DND-41 (cell line): ENCODE measurements around the gene RPL11.

ENCODE experiments used
- ATAC-seq: fragments of 200-7000 bp; cut with Tn5 transposase; 3 replicates; pipeline ENCODE4 v1.9.1; 2021; ENCODE audit warnings: low read depth; ENCODE audit not compliant: insufficient read depth
- DNase-seq: peaks from one replicate; pipeline ENCODE4 v3.0.0-alpha.2; 2020
- H2AFZ ChIP-seq: 2 replicates; pipeline ENCODE4 v1.6.0; 2012; ENCODE audit warnings: low read depth, low read length
- H3K27ac ChIP-seq: 2 replicates; pipeline ENCODE4 v1.5.1; 2012; ENCODE audit warnings: low read length, inconsistent platforms
- H3K27me3 ChIP-seq: fragments of 200-600 bp; sonication (generic); 2 replicates; pipeline ENCODE4 v1.6.0; 2012; ENCODE audit warnings: low read length, mild to moderate bottlenecking, inconsistent platforms; ENCODE audit not compliant: insufficient read depth, poor library complexity
- H3K36me3 ChIP-seq: 2 replicates; pipeline ENCODE4 v1.5.1; 2012; ENCODE audit warnings: low read length, inconsistent platforms; ENCODE audit not compliant: insufficient read depth
- H3K4me1 ChIP-seq: 2 replicates; pipeline ENCODE4 v1.5.1; 2012; ENCODE audit warnings: mild to moderate bottlenecking, low read length; ENCODE audit not compliant: insufficient read depth
- H3K4me2 ChIP-seq: 2 replicates; pipeline ENCODE4 v1.6.0; 2012; ENCODE audit warnings: mild to moderate bottlenecking, moderate library complexity, low read length, inconsistent platforms; ENCODE audit not compliant: insufficient read depth
- H3K4me3 ChIP-seq, 2 experiments: fragments of 200-600 bp in 1 of 2; shearing (Covaris generic) in 1 of 2; 2 replicates each; pipeline ENCODE4 v1.5.1; 2012 to 2016; ENCODE audit warnings: inconsistent platforms in 2 of 2, low read length in 2 of 2, mild to moderate bottlenecking in 2 of 2, low read depth in 1 of 2, moderate library complexity in 1 of 2
- H3K79me2 ChIP-seq: 2 replicates; pipeline ENCODE4 v1.6.0; 2012; ENCODE audit warnings: low read length, inconsistent platforms; ENCODE audit not compliant: insufficient read depth
- H3K9ac ChIP-seq: 2 replicates; pipeline ENCODE4 v1.6.0; 2012; ENCODE audit warnings: low read depth, mild to moderate bottlenecking, inconsistent platforms, low read length, moderate library complexity
- H3K9me3 ChIP-seq: 2 replicates; pipeline ENCODE4 v1.5.1; 2012; ENCODE audit warnings: low read length, moderate library complexity, mild to moderate bottlenecking, inconsistent platforms; ENCODE audit not compliant: insufficient read depth, severe bottlenecking
- H4K20me1 ChIP-seq: 2 replicates; pipeline ENCODE4 v1.6.0; 2012; ENCODE audit warnings: low read length; ENCODE audit not compliant: insufficient read depth
- CTCF ChIP-seq: IDR thresholded peaks from 2 replicates; pipeline ENCODE4 v1.5.1; 2012; ENCODE audit warnings: borderline replicate concordance, low read length, moderate library complexity, mild to moderate bottlenecking; ENCODE audit not compliant: poor library complexity, severe bottlenecking; ENCODE audit errors: extremely low read depth
- EZH2 ChIP-seq: IDR thresholded peaks from 3 replicates; pipeline ENCODE4 v1.6.1; 2012; ENCODE audit warnings: borderline replicate concordance, low read depth, mild to moderate bottlenecking, moderate library complexity, low read length, inconsistent platforms; ENCODE audit not compliant: severe bottlenecking

The RPL11 gene

DNA sequence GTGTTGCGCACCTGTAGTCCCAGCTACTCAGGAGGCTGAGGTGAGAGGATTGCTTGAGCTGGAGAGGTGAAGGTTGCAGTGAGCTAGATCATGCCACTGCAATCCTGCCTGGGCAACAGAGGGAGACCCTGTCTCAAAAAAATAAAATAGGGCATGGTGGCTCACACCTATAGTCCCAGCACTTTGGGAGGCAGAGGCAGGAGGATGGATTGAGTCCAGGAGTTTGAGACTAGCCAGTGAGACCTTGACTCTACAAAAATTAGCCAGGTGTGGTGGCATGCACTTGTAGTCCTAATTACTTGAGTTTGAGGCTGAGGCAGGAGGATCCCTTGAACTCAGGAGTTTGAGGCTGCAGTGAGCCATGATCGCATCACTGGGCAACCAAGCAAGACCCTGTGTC lies 9.7 kb downstream of the RPL11 start:
- peaks cover 44% of the 10 kb centered on the region for H4K20me1 ChIP-seq
- H3K27me3 ChIP-seq, result no peaks in the 10 kb centered on the region

DNA sequence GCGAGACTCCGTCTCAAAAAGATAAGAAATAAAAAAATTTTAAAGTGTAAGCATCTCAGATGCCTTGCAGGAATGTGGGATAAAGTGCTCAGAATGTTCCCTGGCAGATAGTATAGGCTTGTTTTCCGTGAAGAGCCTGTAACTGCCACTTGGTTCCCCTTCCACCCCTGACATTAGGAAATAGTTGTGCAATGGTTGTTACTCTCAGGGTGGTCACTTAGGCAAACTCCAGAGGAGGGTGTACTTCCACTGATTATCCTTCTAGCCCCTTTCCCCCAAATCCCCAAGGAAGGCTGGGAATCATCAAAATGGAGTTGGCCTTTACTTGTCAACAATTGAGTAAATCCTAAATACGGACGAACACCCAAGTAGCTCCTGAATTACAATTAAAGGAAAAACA lies 10.4 kb downstream of the RPL11 start:
- Histone ChIP-seq H3K27ac (no peak overlapping the region), H3K9me3 (no peaks in the 10 kb centered on the region), H3K9ac (no peak overlapping the region), H3K4me3 (no peak overlapping the region), H2AFZ (no peak overlapping the region), H3K27me3 (no peaks in the 10 kb centered on the region), H3K79me2 (peaks cover 44% of the 10 kb centered on the region), H4K20me1 (peaks cover 39% of the 10 kb centered on the region), H3K4me2 (no peak overlapping the region), H3K4me1 (peaks cover under 1% of the 10 kb centered on the region; the same call in 1 of the 2 replicates), H3K36me3 (peaks cover 72% of the 10 kb centered on the region)
- no peak for ATAC-seq
- TF ChIP-seq CTCF (no peak), EZH2 (no peak)
- DNase-seq, result no peak

More for the DNA sequence above, 9.7 kb downstream of the RPL11 start:
- Histone ChIP-seq H3K4me1 (peaks cover 7% of the 10 kb centered on the region; the same call in 1 of the 2 replicates), H3K79me2 (peaks cover 50% of the 10 kb centered on the region), H2AFZ (no peak overlapping the region), H3K9me3 (no peaks in the 10 kb centered on the region), H3K4me3 (no peak overlapping the region), H3K27ac (no peak overlapping the region), H3K36me3 (peaks cover 79% of the 10 kb centered on the region), H3K9ac (no peak overlapping the region), H3K4me2 (no peak overlapping the region)
- TF ChIP-seq EZH2 (no peak), CTCF (no peak)
- DNase-seq (no peak), ATAC-seq (no peak)

- DNase-seq, result no peak
- H3K79me2 ChIP-seq, result peaks cover 18% of the 10 kb centered on the region; the same call in 1 of the 2 replicates
- no peak overlapping the region for H3K4me2 ChIP-seq
- H3K9ac ChIP-seq, result no peak overlapping the region
- no peaks in the 10 kb centered on the region for H3K9me3 ChIP-seq
- ATAC-seq, result no peak
- H3K4me3 ChIP-seq, result no peak overlapping the region
- no peaks in the 10 kb centered on the region for H3K27me3 ChIP-seq
- TF ChIP-seq CTCF (no peak), EZH2 (no peak)
- no peak overlapping the region for H3K27ac ChIP-seq
- peaks cover 43% of the 10 kb centered on the region for H3K36me3 ChIP-seq
- peaks cover 24% of the 10 kb centered on the region for H4K20me1 ChIP-seq
- no peaks in the 10 kb centered on the region for H3K4me1 ChIP-seq
- no peak overlapping the region for H2AFZ ChIP-seq
These were observed 13.4 kb downstream of the RPL11 start for GRCh38 chr1:23704834-23705495.
